DMS114 treated with DMSO at 0.1 percent for 48 hours (cell line): ENCODE measurements around the gene AIFM2.
"Not testable (repeated sequence)": the region's sequence is repeated elsewhere in the genome, so short reads cannot be mapped to it uniquely, and the experiment has no call there.

Experiments
- DNase-seq: peaks from one replicate; lab custom pipeline; 2025; ENCODE audit not compliant: unreplicated experiment; lab: John Stamatoyannopoulos, UW

Gene AIFM2

GRCh38 chr10:70123817-70124216 lies 8.8 kb downstream of the AIFM2 start:
- DNase-seq, result no peak

- not testable (repeated sequence) for DNase-seq
These were observed 9.5 kb downstream of the AIFM2 start for GRCh38 chr10:70123166-70123565.

DNA sequence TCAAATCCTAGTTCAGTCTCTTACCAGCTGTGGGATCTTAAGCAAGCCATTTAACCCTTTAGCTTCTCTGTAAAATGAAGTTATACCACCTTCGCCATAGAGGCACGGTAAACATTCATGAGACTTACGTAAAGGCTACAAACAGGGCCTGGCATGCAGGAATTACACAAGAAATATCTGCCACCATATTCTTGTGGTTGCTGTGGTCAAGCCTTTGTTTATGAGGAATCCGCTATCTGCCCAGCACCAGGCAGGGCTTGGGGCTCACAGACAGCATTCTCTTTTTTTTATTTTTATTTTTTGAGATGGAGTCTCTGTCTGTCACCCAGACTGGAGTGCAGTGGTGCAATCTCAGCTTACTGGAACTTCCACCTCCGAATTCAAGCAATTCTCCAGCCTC lies 9.9 kb downstream of the AIFM2 start:
- no peak for DNase-seq

- no peak for DNase-seq
These were observed 11.2 kb downstream of the AIFM2 start for GRCh38 chr10:70121281-70121949.

- no peak for DNase-seq
These were observed 12.2 kb downstream of the AIFM2 start for GRCh38 chr10:70120417-70120816.

- no peak for DNase-seq
These were observed 13.0 kb downstream of the AIFM2 start for GRCh38 chr10:70119623-70120022.

DNA sequence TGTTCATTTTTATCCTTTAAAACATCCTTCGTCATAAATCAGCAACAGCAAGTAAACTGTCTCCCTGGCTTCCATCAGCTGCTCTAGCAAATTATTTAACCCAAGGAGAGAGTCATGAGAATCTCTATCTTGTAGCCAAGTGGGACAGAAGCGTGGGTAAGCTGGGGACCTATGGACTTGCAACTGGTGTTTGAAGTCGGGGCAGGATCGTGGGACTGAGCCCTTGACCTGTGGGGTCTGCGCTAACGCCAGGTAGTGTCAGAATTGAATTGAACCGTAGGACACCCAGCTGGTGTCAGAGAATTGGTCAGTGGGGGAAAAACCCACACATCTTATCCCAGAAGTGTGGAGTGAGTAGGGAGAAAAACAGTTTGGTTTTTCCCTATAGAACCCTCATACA lies 13.4 kb downstream of the AIFM2 start:
- DNase-seq, result no peak

DNA sequence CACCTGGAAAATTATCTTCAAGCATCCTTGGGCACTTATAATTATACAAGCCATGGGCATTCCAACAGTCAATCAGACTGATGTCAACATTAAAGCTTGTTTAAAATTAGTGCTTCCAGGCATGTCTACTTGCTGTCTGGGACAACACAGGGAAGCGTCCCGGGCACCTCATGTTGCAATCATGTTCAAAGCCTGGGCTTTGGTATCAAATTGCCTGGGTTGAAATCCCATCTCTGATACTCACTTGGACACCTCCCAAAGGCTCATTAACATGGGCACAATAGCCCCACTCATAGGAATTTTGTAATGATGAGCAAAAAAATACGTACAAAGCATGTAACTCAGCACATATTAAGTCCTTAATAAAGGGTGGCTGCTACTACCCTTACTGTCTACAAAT lies 14.4 kb downstream of the AIFM2 start:
- DNase-seq, result no peak

- no peak for DNase-seq
These were observed 15.0 kb downstream of the AIFM2 start for GRCh38 chr10:70117646-70118045.

- peak; percentile 44 for DNase-seq
These were observed 16.5 kb downstream of the AIFM2 start for GRCh38 chr10:70115948-70116682.

GRCh38 chr10:70114902-70115301 lies 17.7 kb downstream of the AIFM2 start:
- DNase-seq, result no peak

DNA sequence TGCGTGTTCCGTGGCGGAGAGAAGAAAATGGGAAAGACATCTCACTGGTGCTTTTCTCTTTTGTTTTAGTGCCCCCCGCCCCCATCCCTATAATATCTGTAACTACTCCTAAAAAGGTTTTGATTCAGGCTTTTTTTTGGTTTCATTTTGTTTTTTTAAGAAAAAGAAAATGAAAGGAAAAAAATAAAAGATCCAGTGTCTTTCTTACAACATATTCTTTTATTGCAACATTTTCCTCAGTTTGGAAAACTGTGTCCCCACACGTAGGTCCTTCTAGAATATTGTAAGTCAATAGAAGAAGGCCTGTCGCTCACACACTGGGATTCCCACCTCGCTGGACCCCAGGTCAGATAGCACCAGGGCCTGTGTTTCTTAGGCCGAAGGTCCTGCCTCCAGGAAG lies 20.6 kb downstream of the AIFM2 start:
- no peak for DNase-seq

- DNase-seq, result no peak
These were observed 21.1 kb downstream of the AIFM2 start for GRCh38 chr10:70111496-70111895.

GRCh38 chr10:70109064-70109729 lies 23.4 kb downstream of the AIFM2 start:
- no peak for DNase-seq

GRCh38 chr10:70106958-70107791 lies 25.4 kb downstream of the AIFM2 start:
- no peak for DNase-seq

DNA sequence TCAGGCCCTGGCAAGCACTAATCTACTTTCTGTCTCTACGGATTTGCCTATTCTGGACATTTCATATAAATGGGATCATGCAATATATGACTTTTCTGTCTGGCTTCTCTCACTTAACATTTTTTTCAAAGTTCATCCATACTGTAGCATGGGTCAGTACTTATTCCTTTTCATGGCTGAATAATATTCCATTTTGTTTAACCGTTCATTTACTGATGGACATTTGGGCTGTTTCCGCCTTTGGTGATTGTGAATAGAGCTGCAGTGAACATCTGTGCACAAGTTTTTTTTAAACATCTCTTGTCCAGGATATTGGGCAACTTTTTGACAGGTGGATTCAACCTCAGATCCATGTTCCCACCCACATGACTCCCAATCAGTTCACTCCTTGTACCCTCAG lies 31.0 kb downstream of the AIFM2 start:
- no peak for DNase-seq

DNA sequence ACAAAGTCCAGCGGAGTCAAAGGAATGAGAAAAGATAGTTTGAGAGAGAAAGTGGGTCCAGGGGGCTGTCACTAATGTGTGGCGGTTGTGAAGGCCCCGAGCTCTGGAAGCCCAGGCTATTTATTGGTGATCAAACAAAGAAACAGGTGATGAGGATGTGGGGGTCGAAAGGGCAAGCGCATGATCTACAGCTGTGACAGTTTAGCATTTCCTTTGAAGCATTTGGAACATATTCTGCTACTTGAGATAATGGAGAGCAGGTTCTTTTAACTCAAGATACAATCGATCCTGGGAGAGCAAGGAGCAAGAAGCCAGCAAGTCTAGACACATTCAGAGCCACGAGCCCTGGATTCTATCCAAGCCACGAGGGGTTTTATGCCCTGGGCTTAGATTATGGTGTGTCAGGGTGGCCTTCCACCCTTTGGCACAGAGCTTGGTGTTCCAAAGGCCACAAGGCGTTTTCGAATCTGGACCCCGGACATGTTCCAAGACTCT lies 31.5 kb downstream of the AIFM2 start:
- DNase-seq, result not testable (repeated sequence)

DNA sequence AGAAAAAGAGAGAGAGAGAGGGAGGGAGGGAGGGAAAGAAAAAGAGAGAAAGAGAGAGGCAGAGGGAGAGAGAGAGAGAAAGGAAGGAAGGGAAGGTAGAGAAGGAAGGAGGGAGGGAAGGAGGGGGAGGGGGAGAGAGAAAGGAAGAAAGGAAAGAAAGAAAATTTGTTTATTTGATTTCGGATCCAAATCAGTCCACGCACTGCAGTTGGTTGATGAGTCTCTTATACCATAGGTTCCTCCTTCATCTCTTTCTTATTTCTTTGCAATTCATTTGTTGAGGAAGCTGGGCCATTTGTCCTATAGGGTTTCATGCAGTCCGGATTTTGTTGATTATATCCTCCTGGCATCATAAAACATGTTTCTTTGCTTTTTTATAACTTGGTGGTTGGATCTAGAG lies 34.4 kb downstream of the AIFM2 start:
- no peak for DNase-seq

GRCh38 chr10:70097459-70097858 lies 35.2 kb downstream of the AIFM2 start:
- no peak for DNase-seq

DNA sequence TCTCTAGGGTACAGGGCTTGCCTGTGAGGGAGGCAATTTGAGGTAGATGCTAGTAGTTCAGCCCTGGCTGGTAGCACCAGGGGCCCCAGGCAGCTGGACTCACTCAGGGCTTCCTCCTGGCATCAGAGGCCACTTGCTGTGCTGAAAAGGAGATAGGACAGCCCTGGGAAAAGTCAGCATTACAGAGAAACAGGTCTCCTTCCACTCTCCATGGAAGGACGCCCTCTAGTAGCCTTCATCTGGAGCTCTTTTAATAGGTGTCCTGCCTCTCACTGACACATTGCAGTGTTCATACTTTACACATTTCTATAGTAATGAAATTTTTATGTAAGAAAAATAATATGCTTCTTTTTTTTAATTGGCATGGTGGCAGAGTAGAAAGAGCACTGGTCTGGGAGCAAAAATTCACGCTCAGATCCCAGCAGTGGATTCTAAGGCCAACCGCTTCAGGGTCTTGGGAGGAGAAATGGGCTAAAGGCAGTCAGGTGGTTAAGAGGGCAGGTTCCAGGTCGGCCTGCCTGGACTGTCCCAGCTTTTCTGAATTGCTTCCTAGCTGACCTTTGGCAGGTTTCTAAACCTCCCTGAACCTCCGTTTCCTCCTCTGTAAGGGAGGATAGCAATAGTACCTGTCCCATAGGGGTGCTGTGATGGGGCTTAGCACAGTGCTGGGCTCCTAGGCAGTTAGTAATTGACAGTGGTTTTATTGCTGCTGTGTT lies 35.8 kb downstream of the AIFM2 start:
- no peak for DNase-seq
